GM19239 (cell line): Measurements from ENCODE around the gene RAB30.
A peak's percentile ranks its signal among the peaks of the same experiment; 100 is the strongest.

Source experiments
- DNase-seq: peaks from one replicate; pipeline ENCODE4 v3.0.0; 2011; ENCODE audit warnings: low spot score; ENCODE audit not compliant: insufficient read length
- FAIRE-seq: peaks from 2 replicates; lab custom pipeline; 2011; peaks lifted over from hg19 to GRCh38; lab: Jason Lieb, UNC

The RAB30 gene

GRCh38 chr11:83072350-83073242 is 899 bp upstream of the RAB30 start:
- FAIRE-seq (peak; percentile 74), DNase-seq (no peak)

GRCh38 chr11:83070731-83071566 is 748 bp downstream of the RAB30 start:
- FAIRE-seq (peak; percentile 28), DNase-seq (no peak)

DNA sequence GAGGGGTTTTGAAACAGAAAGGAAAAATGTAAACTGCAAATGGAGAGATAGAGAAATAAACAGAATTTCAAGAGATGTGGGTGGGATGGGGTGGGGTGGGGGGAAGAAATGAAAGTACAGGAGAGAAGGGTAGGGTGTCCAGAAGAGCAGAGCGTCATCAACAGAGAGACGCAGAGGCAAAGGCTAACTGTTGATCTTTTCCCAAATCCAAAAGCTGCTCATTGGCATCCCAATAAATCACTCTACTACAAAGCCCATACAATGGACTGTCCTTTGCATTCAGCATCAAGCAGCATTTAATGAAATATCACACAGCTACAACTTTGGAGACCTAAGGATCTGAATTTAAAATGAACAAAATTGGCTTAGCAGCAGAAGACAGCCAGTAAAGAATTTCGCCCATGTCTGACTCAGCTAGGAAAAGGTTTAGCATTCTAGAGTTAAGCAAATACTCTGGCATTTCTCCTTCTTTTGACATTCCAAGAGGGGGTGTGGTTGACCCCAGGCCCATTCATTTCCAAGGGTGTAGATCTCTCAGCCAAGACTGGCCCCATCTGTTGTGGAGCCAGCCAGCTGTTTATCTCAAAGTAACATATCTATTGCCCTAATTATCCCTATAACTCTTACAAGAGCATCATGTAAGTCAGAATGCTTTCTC is 1.5 kb downstream of the RAB30 start:
- DNase-seq = no peak
- peak; percentile 21 for FAIRE-seq

DNA sequence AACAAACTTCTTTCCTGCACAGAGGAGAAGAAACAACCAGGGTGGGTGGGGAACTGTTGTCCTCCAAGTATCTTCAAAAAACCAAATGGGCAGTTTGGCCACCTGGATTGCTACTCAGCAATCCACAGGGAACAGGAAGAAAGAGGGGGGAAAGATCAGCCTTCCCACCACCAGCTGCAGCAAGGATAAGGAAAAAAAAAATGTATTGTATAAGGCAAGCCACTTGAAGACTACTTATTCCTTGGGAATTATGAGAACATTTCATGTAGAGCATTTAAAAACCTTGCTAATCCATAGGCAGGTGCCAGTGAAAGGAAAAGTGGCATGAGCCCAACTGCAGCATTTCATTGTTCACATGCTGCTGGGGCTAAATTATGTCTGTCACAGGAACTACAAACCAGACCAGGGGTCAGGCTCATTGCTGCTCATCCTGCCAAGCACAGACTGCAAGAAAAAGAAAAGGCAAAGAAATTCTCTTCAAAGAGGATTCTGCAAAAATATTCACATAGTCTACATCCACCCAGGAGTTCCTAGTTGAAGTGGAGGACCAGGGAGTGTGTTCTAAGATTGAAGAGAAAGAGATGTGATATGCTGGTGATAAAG is 2.2 kb downstream of the RAB30 start:
- FAIRE-seq (peak; percentile 71), DNase-seq (no peak)

- peak; percentile 39 for FAIRE-seq
- no peak for DNase-seq
These were observed 3.1 kb downstream of the RAB30 start for GRCh38 chr11:83068568-83068967.

GRCh38 chr11:83064011-83064410 is 7.7 kb downstream of the RAB30 start:
- FAIRE-seq = peak; percentile 48

GRCh38 chr11:83063073-83063754 is 8.5 kb downstream of the RAB30 start:
- peak; percentile 95 for FAIRE-seq

More at GRCh38 chr11:83064011-83064410, 7.7 kb downstream of the RAB30 start:
- DNase-seq = no peak

GRCh38 chr11:83061883-83062282 is 9.8 kb downstream of the RAB30 start:
- peak; percentile 94 for FAIRE-seq

More at GRCh38 chr11:83063073-83063754, 8.5 kb downstream of the RAB30 start:
- DNase-seq = no peak

DNA sequence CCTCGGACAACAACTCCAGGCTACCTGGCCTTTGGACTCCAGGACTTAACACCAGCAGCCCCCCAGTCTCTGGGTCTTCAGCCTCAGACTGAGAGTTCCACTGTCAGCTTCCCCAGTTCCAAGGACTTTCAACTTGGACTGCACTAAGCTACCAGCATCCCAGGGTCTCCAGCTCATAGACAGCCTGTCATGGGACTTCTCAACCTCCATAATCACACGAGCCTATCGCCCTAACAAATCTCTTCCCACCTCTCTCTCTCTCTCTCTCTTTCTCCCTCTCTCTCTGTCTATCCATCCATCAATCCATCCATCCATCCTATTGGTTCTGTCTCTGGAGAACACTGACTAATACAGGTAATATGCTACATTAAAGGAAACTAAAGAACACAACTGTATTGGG is 10.7 kb downstream of the RAB30 start:
- FAIRE-seq (peak; percentile 48), DNase-seq (no peak)

More at GRCh38 chr11:83061883-83062282, 9.8 kb downstream of the RAB30 start:
- peak; percentile 33 for DNase-seq

DNA sequence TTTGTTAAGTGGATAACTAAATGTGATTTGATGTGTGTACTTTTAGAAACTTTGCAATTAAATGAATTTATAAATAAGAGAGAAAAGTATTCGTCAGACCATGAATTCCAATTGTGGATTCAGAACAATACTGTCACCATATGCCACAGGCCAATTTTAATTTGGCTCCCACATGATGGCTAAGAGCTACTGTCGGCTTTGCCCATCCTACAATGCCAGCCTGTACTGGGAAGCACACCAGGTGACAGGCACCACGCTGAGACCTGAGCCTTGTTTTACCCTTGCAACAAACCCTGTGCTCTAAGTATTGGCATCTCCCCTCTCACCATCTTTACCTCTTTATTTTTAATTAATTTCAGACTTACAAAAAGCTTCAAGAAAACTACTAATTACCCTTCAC is 14.0 kb downstream of the RAB30 start:
- DNase-seq (no peak), FAIRE-seq (no peak)

GRCh38 chr11:83056611-83057010 is 15.1 kb downstream of the RAB30 start:
- no peak for DNase-seq
- no peak for FAIRE-seq

DNA sequence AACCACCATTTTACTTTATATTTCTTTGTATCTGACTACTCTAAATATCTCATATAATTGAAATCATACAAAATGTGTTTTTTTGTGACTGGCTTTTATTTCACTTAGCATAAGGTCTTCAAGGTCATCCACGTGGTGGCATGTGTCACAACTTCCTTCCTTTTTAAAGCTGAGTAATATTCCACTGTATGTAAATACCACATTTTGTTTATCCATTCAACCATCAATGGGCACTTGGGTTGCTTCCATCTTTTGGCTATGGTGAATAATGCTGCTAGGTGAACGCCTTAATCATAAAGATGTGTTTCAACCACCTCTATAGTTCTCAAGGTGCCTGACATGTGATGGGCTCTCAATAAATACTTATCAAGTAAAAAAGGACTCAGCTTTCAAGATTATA is 15.5 kb downstream of the RAB30 start:
- FAIRE-seq (no peak), DNase-seq (no peak)

DNA sequence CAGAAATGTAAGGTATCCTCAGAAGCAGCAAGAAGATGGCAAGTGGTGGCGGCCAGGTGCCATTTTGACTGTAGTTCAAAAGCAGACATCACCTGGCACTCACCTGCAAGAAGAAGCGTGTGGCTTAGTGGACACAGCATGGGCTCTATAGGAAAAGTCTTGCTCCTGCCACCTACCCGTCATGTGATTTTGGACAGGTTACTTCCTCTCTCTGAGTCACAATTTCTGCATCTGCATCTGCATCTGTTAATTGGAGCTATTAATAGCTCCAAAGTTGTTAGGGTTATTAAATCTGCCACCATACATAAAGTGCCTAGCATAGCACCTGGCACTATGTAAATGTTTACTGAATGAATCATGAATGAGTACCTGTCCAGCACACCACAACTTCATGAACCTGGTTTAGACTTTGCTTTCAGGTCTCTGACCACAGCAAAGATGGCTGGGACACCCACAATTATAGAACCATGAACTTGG is 16.8 kb downstream of the RAB30 start:
- no peak for DNase-seq
- FAIRE-seq = peak; percentile 81

GRCh38 chr11:83054001-83054400 is 17.7 kb downstream of the RAB30 start:
- no peak for DNase-seq
- peak; percentile 61 for FAIRE-seq

DNA sequence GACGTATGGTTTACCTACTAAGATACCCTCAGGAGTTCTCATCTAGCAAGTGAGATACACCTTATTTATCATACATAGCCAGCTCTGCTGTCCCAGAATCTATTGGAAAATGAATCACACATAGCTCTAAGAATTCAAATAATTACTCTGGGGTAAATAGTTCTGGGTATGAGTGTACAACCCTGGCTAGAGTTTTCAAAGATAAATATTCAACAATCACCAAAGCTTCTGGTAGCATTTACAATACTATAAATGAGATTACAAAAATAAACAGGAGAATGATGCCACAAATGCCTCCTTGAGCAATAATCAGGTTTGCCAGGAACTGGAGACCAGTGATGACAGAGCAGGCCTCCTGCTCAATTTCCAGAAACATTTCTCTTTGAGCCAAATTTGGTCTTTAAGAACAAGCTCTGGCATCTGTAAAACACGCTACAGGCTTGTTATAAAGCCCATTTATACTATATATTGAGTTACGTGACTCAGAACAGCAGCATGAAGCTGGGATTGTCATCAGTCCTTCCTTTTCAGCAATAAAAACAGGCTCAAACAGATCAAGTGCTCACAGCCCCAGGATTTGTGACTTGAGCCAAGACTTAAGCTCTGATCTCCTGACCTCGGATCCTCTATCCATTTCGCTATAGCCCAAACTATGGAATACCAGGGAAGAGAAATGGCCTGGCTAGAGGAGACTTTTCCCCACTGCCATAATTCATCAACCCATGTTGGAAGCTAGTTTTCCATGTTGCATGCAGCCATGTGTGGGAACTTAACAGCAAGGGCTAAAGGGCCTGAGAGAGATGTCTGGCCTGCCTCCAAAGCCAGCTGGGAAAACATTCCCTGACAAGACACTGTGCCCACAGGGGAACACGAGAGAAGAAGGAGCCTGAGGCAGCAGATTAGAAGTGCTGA is 19.7 kb downstream of the RAB30 start:
- FAIRE-seq = no peak
- no peak for DNase-seq

DNA sequence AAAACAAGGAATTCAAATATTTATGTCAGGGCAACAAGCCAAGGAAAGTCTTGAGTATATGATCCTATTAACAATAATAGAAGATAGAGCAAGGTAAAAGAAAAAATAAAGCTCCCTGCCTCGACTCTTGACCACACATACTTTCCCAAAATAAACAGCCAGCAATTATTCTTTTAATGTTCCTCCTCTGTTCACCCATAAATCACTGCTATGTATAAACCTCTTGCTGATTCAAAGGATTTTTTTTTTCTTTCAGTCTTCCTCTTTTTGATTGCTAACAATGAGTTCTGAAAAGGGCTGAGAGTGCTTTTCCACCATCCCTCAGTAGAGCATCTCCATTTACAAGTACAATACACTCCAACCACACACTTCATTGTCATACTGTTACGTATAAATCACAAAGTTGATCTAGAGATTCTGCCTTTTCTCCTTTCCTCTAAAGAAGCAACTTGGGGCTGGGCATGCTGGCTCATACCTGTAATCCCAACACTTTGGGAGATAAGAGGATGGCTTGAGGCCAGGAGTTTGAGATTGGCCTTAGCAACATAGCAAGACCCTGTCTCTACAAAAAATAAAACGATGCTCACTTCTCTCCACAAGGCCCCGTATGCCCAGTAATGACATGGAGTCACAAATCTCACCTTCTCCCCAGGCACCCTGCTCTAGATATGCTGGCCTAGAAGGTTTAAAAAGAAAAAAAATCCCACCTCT is 24.0 kb downstream of the RAB30 start:
- DNase-seq = no peak
- peak; percentile 4 for FAIRE-seq

DNA sequence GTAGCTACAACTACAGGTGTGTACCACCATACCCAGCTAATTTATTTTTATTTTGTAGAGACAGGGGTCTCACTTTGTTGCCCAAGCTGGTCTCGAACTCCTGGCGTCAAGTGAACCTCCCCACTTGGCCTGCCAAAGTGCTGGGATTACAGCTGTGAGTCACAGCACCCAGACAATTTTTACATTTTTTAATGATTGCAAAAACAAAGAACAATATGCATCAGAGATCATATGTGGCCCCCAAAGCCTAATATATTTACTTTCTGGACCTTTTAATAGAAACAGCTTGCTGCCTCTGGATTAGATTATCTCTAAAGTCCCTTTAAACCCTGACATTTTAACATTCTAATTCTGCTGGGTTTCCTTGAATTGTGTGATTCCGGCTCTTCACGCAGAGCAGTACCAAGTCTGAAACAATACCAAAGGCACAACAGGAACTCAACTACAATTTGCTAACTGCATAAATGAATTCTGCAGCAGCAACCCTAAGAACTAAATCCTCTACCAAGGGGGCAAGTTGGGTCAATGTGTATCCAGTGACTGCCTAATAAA is 25.0 kb downstream of the RAB30 start:
- DNase-seq = no peak
- FAIRE-seq = no peak
